ENCODE measurements around the gene UVRAG.

The UVRAG gene

DNA sequence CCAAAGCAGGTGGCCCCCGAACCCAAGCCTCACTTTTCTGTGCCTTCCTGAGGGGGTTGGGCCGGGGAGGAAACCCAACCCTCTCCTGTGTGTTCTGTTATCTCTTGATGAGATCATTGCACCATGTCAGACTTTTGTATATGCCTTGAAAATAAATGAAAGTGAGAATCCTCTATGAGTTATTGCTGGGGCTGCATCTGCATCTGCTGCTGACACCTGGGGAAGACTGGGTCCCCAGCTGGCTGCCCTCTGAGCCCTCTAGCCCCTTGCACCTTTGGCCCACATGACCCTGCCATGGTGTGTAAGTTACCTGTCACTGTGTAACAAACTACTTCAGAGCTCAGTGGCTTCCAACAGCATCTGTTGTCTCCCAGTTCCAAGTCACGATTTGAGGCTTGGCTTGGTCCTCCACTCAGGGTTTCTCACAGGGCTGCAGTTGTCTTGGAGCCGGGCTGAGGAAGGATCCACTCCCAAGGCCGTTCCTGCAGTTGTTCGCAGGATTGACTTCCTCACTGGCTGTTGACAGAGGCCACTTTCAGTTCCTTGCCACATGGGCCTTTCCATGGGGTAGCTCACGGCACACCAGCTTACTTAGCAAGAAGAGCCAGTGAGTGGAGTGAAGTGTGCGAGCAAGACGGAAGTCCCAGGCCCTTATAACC lies 13.5 kb upstream of the UVRAG start:
- TF ChIP-seq YY1 (IDR thresholded peaks at IDR 0.05; ENCODE audit: insufficient read depth, insufficient read length) (no peak), ZNF274 (IDR thresholded peaks at IDR 0.05; ENCODE audit: low read depth, low read length) (no peak), SUZ12 (IDR thresholded peaks at IDR 0.05; ENCODE audit: extremely low read depth, insufficient read depth, insufficient read length) (no peak)
- no peak for DNase-seq (ENCODE audit: low read depth, low spot score)
- Histone ChIP-seq H3K36me3 (ENCODE audit: insufficient read depth, insufficient read length, low read length) (no peaks in the 10 kb centered on the region), H3K27me3 (ENCODE audit: insufficient read depth, insufficient read length) (no peaks in the 10 kb centered on the region), H3K4me3 (ENCODE audit: insufficient read length, low read depth) (no peak overlapping the region), H3K9me3 (ENCODE audit: insufficient read depth, low read length) (no peaks in the 10 kb centered on the region), H3K9ac (ENCODE audit: insufficient read length, low read depth) (no peak overlapping the region), H3K4me1 (ENCODE audit: insufficient read depth, insufficient read length) (no peaks in the 10 kb centered on the region)

DNA sequence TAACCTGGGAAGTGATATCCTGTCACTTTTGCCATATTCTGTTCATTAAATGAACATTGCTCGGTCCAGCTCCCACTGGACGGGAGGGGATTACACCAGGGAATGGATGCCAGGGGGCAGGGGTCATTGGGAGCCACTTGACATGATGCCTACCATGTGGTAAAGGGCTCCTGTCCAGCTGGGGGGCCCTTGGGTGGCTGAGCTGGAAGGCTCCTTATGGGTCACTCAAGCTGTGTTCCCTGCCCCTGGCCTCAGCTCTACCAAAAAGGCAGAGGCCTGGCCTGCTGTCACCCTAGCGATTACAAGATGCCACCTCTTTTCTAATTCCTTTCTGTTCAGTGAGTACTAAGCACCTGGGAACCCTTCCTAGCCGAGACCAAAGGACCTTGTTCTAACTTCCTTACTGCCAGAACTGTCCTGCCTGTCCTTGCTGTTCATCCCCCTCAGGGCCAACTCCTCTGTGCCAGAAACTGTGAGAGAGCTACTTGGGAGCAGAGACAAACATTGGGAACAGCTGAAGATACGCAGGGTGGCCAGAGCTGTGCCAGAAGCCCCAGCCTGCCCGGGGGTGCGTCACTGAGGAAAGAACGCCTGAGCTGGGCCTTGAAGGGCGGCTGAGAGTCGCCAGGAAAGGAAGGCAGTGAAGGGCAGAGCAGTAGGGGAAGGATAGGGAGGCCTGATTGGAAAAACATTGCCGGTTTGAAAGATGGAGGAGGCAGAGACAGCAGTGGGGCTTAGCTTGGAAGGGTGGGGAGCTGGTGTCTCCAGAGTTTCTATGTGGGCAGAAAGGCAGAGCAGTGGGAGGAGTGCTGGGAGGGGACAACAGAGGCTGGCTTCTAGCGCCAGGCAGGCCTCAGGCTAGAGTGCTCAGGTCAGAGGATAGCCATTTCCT lies 12.7 kb upstream of the UVRAG start:
- TF ChIP-seq YY1 (IDR thresholded peaks at IDR 0.05; ENCODE audit: insufficient read depth, insufficient read length) (no peak), SUZ12 (IDR thresholded peaks at IDR 0.05; ENCODE audit: extremely low read depth, insufficient read depth, insufficient read length) (no peak), ZNF274 (IDR thresholded peaks at IDR 0.05; ENCODE audit: low read depth, low read length) (no peak)
- Histone ChIP-seq H3K27me3 (ENCODE audit: insufficient read depth, insufficient read length) (no peaks in the 10 kb centered on the region), H3K9ac (ENCODE audit: insufficient read length, low read depth) (no peak overlapping the region), H3K4me1 (ENCODE audit: insufficient read depth, insufficient read length) (no peaks in the 10 kb centered on the region), H3K4me3 (ENCODE audit: insufficient read length, low read depth) (no peak overlapping the region), H3K36me3 (ENCODE audit: insufficient read depth, insufficient read length, low read length) (no peaks in the 10 kb centered on the region), H3K9me3 (ENCODE audit: insufficient read depth, low read length) (no peaks in the 10 kb centered on the region)
- DNase-seq (ENCODE audit: low read depth, low spot score) = no peak

DNA sequence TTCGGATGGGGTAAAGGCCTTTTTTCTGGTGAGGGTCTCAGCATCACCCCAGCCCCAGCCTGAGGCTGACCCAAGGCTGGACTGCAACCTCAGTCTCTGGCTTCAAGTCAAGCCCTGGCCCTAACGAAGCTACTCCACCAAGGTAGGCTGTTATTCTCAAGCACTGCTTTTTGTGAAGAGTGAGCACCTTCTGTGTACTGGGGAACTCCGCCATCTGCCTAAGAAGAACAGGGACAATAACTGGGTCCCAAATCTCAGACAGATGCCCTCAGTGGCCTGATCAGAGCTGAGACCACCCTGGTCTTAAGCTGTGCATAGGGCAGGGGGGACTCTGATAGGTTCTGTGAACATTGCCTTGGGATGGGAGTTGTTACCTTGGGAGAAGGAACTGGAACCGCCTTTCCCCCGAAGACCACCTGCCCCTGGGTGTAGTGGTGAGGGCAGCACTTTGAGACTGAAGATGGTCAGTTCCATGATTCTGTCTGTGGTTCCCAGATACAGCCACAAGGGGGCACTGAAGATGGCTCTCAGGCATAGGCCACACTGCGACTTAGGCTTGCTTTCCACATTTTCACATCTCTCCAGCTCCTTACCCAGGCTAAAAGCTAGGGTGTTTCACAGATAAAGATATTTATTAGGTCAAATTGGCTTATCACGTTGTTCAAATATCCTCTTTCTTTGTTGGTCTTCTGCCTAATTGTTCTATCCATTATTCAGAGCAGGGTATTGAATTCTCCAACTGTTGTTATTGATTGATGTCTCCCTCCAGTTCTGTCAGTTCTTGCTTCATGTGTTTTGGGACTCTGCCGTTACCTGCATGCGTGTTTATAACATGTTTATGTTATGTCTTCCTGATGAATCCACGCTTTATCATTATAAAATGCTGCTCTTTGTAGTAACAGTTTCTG lies 11.8 kb upstream of the UVRAG start:
- no peak overlapping the region for H3K4me3 ChIP-seq (ENCODE audit: insufficient read length, low read depth)
- no peaks in the 10 kb centered on the region for H3K27me3 ChIP-seq (ENCODE audit: insufficient read depth, insufficient read length)
- no peaks in the 10 kb centered on the region for H3K9me3 ChIP-seq (ENCODE audit: insufficient read depth, low read length)
- no peaks in the 10 kb centered on the region for H3K36me3 ChIP-seq (ENCODE audit: insufficient read depth, insufficient read length, low read length)
- H3K9ac ChIP-seq (ENCODE audit: insufficient read length, low read depth) = no peak overlapping the region
- peak; percentile 58 for DNase-seq (ENCODE audit: low read depth, low spot score)
- TF ChIP-seq YY1 (IDR thresholded peaks at IDR 0.05; ENCODE audit: insufficient read depth, insufficient read length) (no peak), SUZ12 (IDR thresholded peaks at IDR 0.05; ENCODE audit: extremely low read depth, insufficient read depth, insufficient read length) (no peak), ZNF274 (IDR thresholded peaks at IDR 0.05; ENCODE audit: low read depth, low read length) (no peak)
- H3K4me1 ChIP-seq (ENCODE audit: insufficient read depth, insufficient read length) = no peaks in the 10 kb centered on the region

DNA sequence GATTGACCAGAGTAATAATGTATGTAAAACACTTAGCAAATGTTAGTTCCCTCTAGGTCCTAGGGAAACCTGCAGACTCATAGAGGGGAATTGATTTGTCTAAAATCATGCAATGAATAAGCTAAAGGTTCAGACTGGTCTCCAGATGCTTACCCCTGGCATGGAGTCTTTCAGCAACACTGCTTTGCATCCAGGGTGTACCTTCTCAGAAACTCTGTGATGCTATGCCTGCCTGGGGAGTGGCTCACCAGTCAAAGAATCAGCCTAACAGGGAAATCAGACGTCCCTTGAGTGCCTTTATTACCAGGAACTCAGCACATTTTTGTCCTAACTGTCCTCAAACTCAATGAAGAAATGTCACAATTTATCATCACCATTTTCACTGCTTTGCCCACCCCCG lies 5.9 kb upstream of the UVRAG start:
- Histone ChIP-seq H3K4me3 (ENCODE audit: insufficient read length, low read depth) (no peak overlapping the region), H3K9me3 (ENCODE audit: insufficient read depth, low read length) (no peaks in the 10 kb centered on the region), H3K27me3 (ENCODE audit: insufficient read depth, insufficient read length) (no peaks in the 10 kb centered on the region), H3K9ac (ENCODE audit: insufficient read length, low read depth) (no peak overlapping the region), H3K36me3 (ENCODE audit: insufficient read depth, insufficient read length, low read length) (no peaks in the 10 kb centered on the region), H3K4me1 (ENCODE audit: insufficient read depth, insufficient read length) (no peaks in the 10 kb centered on the region)
- TF ChIP-seq ZNF274 (IDR thresholded peaks at IDR 0.05; ENCODE audit: low read depth, low read length) (no peak), SUZ12 (IDR thresholded peaks at IDR 0.05; ENCODE audit: extremely low read depth, insufficient read depth, insufficient read length) (no peak), YY1 (IDR thresholded peaks at IDR 0.05; ENCODE audit: insufficient read depth, insufficient read length) (no peak)
- no peak for DNase-seq (ENCODE audit: low read depth, low spot score)

DNA sequence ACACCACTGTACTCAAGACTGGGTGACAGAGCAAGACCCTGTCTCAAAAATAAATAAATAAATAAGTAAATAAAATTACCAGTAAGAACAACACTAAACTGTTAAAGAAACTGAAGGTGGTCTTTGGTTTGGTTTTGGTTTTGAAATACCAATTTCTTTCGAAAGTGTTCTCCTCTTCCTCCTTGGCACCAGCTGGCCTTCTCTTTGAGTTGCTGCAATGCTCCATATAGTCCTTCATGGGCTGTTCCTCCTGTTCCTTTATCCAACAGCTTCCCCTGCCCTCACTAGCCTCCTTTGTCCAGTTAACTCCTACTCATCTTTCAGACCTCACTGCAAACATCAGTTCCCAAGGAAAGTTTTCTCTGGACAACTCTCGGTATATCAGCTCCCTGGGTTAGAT lies 5.0 kb upstream of the UVRAG start:
- H3K4me3 ChIP-seq (ENCODE audit: insufficient read length, low read depth) = no peak overlapping the region

DNA sequence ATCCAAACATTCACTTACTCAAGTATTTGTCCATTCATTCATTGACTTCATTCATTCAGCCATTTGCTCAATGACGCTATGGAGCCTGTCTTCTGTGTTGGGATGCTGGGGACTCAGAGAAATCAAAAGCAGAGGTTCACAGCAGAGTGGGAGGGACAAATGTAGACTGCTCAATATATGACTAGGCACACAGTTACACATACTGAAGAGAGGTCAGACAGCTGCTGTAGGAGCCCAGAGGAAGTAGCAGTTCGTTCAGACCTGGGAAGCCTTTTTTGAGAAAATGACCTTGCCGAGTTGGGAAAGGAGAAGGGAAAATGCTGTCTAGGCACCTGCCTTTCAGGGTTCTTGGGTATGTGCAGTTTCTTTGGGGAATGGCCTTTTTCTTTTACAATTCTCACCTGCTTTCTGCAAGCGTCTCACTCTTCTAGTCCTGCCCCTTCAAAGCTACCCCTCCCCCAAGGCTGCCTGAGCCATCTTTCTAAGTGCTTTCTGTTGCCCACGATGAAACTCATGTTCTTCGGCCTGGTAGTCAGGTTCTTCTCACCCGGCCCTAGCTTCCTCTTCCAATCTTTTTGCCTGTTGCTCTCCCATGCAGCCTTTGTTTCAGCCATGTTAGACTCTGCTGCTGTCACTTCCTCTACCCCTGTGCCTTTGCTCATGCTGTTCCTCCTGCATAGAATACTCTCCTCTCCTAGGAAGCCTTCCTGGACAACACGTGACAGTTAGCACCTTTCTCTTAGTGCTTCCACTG lies 4.2 kb upstream of the UVRAG start:
- no peaks in the 10 kb centered on the region for H3K4me1 ChIP-seq (ENCODE audit: insufficient read depth, insufficient read length)
- H3K9ac ChIP-seq (ENCODE audit: insufficient read length, low read depth) = no peak overlapping the region
- TF ChIP-seq YY1 (IDR thresholded peaks at IDR 0.05; ENCODE audit: insufficient read depth, insufficient read length) (no peak), ZNF274 (IDR thresholded peaks at IDR 0.05; ENCODE audit: low read depth, low read length) (no peak), SUZ12 (IDR thresholded peaks at IDR 0.05; ENCODE audit: extremely low read depth, insufficient read depth, insufficient read length) (no peak)
- no peaks in the 10 kb centered on the region for H3K9me3 ChIP-seq (ENCODE audit: insufficient read depth, low read length)
- H3K36me3 ChIP-seq (ENCODE audit: insufficient read depth, insufficient read length, low read length) = no peaks in the 10 kb centered on the region
- H3K27me3 ChIP-seq (ENCODE audit: insufficient read depth, insufficient read length) = no peaks in the 10 kb centered on the region
- DNase-seq (ENCODE audit: low read depth, low spot score) = no peak
- no peak overlapping the region for H3K4me3 ChIP-seq (ENCODE audit: insufficient read length, low read depth)

More for the DNA sequence above, 5.0 kb upstream of the UVRAG start:
- no peaks in the 10 kb centered on the region for H3K36me3 ChIP-seq (ENCODE audit: insufficient read depth, insufficient read length, low read length)
- no peaks in the 10 kb centered on the region for H3K27me3 ChIP-seq (ENCODE audit: insufficient read depth, insufficient read length)
- H3K9me3 ChIP-seq (ENCODE audit: insufficient read depth, low read length) = no peaks in the 10 kb centered on the region
- TF ChIP-seq ZNF274 (IDR thresholded peaks at IDR 0.05; ENCODE audit: low read depth, low read length) = no peak
- TF ChIP-seq YY1 (IDR thresholded peaks at IDR 0.05; ENCODE audit: insufficient read depth, insufficient read length) = no peak
- TF ChIP-seq SUZ12 (IDR thresholded peaks at IDR 0.05; ENCODE audit: extremely low read depth, insufficient read depth, insufficient read length) = no peak
- no peak overlapping the region for H3K9ac ChIP-seq (ENCODE audit: insufficient read length, low read depth)
- no peaks in the 10 kb centered on the region for H3K4me1 ChIP-seq (ENCODE audit: insufficient read depth, insufficient read length)
- no peak for DNase-seq (ENCODE audit: low read depth, low spot score)
